GM23338 (cell line): Measurements from ENCODE around the gene KLHL36.

Experiments used
- EZH2phosphoT487 ChIP-seq: fragments of 200-600 bp; sonication (generic); IDR thresholded peaks from one replicate; pipeline ENCODE4 v1.8.1; 2018; ENCODE audit warnings: antibody characterized with exemption; ENCODE audit not compliant: unreplicated experiment
- POLR2AphosphoS5 ChIP-seq: IDR thresholded peaks from 2 replicates; pipeline ENCODE4 v1.6.1; 2016; ENCODE audit warnings: antibody characterized with exemption, low read depth
- TF ChIP-seq, protein P1 (sequence below), 2 experiments: fragments of 200-600 bp in 1 of 2; sonication (generic) in 1 of 2; conservative IDR thresholded peaks; 2 replicates each; pipeline versions ENCODE4 v1.5.1 to v1.6.1; 2016 to 2017; ENCODE audit warnings: antibody characterized with exemption in 2 of 2, low read depth in 2 of 2, mild to moderate bottlenecking in 2 of 2, moderate library complexity in 1 of 2
- TF ChIP-seq, protein P2 (sequence below): IDR thresholded peaks from one replicate; pipeline ENCODE4 v1.6.1; 2018; ENCODE audit warnings: antibody characterized with exemption; ENCODE audit not compliant: unreplicated experiment

DNA sequence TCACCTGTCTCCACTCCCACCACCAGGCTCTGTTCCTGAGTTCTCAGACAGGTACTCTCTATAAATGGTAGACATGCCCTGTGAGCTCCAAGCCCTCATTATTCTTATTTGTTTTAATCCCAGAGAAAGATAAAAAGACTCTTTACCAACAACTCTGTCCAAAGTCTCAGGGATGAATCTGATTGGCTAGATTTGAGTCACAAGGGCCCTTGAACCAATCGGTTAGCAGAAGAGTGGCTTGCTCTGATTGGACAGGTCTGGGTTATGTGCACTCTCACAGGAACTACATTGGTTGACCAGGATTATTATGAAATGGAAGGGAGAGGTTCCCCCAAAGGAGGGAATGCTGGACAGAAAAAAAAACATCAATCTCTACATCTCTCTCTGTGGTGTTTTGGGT is 37.9 kb upstream of the KLHL36 start:
- TF ChIP-seq, protein P1, sequence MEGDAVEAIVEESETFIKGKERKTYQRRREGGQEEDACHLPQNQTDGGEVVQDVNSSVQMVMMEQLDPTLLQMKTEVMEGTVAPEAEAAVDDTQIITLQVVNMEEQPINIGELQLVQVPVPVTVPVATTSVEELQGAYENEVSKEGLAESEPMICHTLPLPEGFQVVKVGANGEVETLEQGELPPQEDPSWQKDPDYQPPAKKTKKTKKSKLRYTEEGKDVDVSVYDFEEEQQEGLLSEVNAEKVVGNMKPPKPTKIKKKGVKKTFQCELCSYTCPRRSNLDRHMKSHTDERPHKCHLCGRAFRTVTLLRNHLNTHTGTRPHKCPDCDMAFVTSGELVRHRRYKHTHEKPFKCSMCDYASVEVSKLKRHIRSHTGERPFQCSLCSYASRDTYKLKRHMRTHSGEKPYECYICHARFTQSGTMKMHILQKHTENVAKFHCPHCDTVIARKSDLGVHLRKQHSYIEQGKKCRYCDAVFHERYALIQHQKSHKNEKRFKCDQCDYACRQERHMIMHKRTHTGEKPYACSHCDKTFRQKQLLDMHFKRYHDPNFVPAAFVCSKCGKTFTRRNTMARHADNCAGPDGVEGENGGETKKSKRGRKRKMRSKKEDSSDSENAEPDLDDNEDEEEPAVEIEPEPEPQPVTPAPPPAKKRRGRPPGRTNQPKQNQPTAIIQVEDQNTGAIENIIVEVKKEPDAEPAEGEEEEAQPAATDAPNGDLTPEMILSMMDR (conservative IDR thresholded peaks at IDR 0.05; ENCODE audit: low read depth in 2 of 2) = no peak
- TF ChIP-seq, protein P2, sequence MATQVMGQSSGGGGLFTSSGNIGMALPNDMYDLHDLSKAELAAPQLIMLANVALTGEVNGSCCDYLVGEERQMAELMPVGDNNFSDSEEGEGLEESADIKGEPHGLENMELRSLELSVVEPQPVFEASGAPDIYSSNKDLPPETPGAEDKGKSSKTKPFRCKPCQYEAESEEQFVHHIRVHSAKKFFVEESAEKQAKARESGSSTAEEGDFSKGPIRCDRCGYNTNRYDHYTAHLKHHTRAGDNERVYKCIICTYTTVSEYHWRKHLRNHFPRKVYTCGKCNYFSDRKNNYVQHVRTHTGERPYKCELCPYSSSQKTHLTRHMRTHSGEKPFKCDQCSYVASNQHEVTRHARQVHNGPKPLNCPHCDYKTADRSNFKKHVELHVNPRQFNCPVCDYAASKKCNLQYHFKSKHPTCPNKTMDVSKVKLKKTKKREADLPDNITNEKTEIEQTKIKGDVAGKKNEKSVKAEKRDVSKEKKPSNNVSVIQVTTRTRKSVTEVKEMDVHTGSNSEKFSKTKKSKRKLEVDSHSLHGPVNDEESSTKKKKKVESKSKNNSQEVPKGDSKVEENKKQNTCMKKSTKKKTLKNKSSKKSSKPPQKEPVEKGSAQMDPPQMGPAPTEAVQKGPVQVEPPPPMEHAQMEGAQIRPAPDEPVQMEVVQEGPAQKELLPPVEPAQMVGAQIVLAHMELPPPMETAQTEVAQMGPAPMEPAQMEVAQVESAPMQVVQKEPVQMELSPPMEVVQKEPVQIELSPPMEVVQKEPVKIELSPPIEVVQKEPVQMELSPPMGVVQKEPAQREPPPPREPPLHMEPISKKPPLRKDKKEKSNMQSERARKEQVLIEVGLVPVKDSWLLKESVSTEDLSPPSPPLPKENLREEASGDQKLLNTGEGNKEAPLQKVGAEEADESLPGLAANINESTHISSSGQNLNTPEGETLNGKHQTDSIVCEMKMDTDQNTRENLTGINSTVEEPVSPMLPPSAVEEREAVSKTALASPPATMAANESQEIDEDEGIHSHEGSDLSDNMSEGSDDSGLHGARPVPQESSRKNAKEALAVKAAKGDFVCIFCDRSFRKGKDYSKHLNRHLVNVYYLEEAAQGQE = no peak
- no peak for TF ChIP-seq EZH2phosphoT487
- TF ChIP-seq POLR2AphosphoS5 = no peak
